Measurements from ENCODE around the gene ZNF638. TPM values are rescaled to one million over a fixed set of nuclear protein-coding genes. Genes with fewer than 3 reads are reported as not detected.

ZNF638 gene
- total and polyA plus RNA-seq, 2 donors (not counting 3 experiments of a cell fraction or from before 2014, with no cell fraction given) = 36.4 to 111 TPM

DNA sequence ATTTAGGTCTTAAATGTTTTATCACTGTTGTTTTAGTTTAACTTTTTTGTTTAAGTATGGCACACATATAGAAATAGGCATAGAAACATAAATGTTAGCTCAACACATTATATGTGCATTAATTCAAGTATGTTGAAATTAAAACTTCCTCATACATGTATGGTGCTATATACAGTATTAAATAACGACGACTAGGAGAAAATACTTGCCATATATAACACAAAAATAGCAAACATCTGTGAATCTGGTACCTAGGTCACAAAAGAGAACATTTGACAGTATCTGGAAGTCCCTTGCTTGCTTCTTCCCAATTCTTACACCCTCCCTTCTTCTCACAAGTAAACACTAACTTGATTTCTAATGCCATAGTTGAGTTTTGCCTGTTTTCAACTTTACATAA lies 38.4 kb downstream of the ZNF638 start:
- Histone ChIP-seq H3K4me3 (replicated peaks in 1 of 3; ENCODE audit: insufficient read depth in 1 of 3, low read depth in 1 of 3, low read length in 3 of 3) (no peak overlapping the region), H3K9me1 (replicated peaks; ENCODE audit: control insufficient read depth, extremely low read depth, insufficient read depth, low read length) (no peaks in the 10 kb centered on the region), H3K36me3 (ENCODE audit: control insufficient read depth in 2 of 2, extremely low read depth in 1 of 2, insufficient read depth in 2 of 2, low read length in 2 of 2) (peaks cover 14 to 17% of the 10 kb centered on the region in 2 experiments), H3K9ac (replicated peaks; ENCODE audit: extremely low read depth, insufficient read depth, low read length) (no peak overlapping the region), H3K79me2 (ENCODE audit: control insufficient read depth, insufficient read depth, low read length) (peaks cover 7% of the 10 kb centered on the region), H3K4me2 (ENCODE audit: insufficient read depth, low read length) (no peak overlapping the region), H3K27me3 (ENCODE audit: control insufficient read depth in 2 of 2, insufficient read depth in 2 of 2, low read length in 2 of 2) (no peaks in the 10 kb centered on the region), H4K20me1 (replicated peaks; ENCODE audit: control insufficient read depth, extremely low read depth, insufficient read depth, low read length) (no peaks in the 10 kb centered on the region), H3K27ac (ENCODE audit: insufficient read depth, low read depth, low read length) (no peak overlapping the region), H2AFZ (ENCODE audit: low read depth, low read length) (no peak overlapping the region), H3K9me3 (replicated peaks; ENCODE audit: control insufficient read depth, insufficient read depth, low read length) (no peaks in the 10 kb centered on the region), H3K4me1 (ENCODE audit: control insufficient read depth, extremely low read depth, insufficient read depth, low read length) (no peaks in the 10 kb centered on the region)
- ChIA-PET CTCF (no interaction called here), POLR2A (no interaction called here)
- FAIRE-seq (no peak), DNase-seq (ENCODE audit: low read depth, low spot score) (no peak)
- intact Hi-C loops (cut with micrococcal nuclease) = loop anchor here (10.0 kb wide), 1 partner anchor 145 kb away; no protein-coding TSS in a partner anchor
- TF ChIP-seq CTCF (IDR thresholded peaks at IDR 0.05; ENCODE audit: extremely low read depth in 1 of 2, insufficient read depth in 1 of 2, low read depth in 1 of 2, low read length in 2 of 2) = no peak
- no peak for TF ChIP-seq EZH2 (IDR thresholded peaks at IDR 0.05; ENCODE audit: borderline replicate concordance, low read depth, low read length, severe bottlenecking)
- TF ChIP-seq MYC (IDR thresholded peaks at IDR 0.05; ENCODE audit: low read depth, low read length) = no peak
- TF ChIP-seq, protein P1, sequence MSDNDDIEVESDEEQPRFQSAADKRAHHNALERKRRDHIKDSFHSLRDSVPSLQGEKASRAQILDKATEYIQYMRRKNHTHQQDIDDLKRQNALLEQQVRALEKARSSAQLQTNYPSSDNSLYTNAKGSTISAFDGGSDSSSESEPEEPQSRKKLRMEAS (IDR thresholded peaks at IDR 0.05; ENCODE audit: insufficient read depth, insufficient read length) = no peak
- no peak for TF ChIP-seq JUN (IDR thresholded peaks at IDR 0.05; ENCODE audit: borderline replicate concordance, insufficient read depth, insufficient read length, low read depth)
- no peak for TF ChIP-seq POLR2AphosphoS5 (IDR thresholded peaks at IDR 0.05; ENCODE audit: insufficient read depth, low read depth, low read length)
- TF ChIP-seq GATA2 (IDR thresholded peaks at IDR 0.05; ENCODE audit: insufficient read depth, insufficient read length, low read depth, low read length) = no peak
- TF ChIP-seq POLR2A (IDR thresholded peaks at IDR 0.05; ENCODE audit: low read depth, low read length) = no peak
- no peak for TF ChIP-seq FOS (IDR thresholded peaks at IDR 0.05; ENCODE audit: borderline replicate concordance, insufficient read depth, low read length)
- no TSS peak for BruUV-seq (replicated peaks)
- dilution Hi-C loops (cut with MboI; ENCODE audit: extremely low pct_ligation_motif_present, low sequenced_read_pairs) = no loop called here

Data from endothelial cell of umbilical vein (primary cell).